SK-N-MC (cell line): Measurements from ENCODE around the gene CAPN2.

Experiments used
- EZH2 ChIP-seq: fragments of 200-600 bp; sonication (generic); IDR thresholded peaks from one replicate; pipeline ENCODE4 v1.6.1; 2017; ENCODE audit warnings: antibody characterized with exemption
- FOXP2 ChIP-seq: optimal IDR thresholded peaks from 2 replicates; pipeline ENCODE3; 2011; ENCODE audit warnings: mild to moderate bottlenecking, moderate library complexity; ENCODE audit not compliant: insufficient read depth; ENCODE audit errors: extremely low read length, control extremely low read depth
- POLR2AphosphoS5 ChIP-seq: IDR thresholded peaks from 2 replicates; pipeline ENCODE4 v1.6.1; 2012; ENCODE audit warnings: mild to moderate bottlenecking, low read depth, low read length, borderline replicate concordance

GRCh38 chr1:223794136-223794880 is 82.0 kb downstream of the CAPN2 start:
- TF ChIP-seq POLR2AphosphoS5 (no peak), EZH2 (no peak), FOXP2 (no peak)
